ENCODE data around the gene KRTAP1-3.

DNA sequence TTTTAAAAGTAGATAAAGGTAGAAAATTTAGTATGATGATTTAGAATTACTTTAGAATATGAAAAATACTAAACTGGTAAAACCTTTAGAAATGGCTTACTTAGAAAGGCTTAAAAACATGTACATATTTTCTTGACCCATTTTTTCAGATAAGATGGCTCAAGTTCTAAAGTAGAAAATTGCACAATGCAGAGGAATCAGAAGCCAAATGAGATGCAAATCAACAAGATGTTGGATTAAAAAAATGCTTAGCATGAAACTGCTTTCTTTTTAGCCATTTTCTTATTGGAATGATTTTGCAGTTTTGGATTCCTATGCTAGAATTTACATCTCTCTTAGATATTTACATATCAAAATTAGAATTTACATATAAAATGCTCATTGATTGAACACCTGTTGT is 24.2 kb downstream of the KRTAP1-3 start:
- TF ChIP-seq, protein P1, sequence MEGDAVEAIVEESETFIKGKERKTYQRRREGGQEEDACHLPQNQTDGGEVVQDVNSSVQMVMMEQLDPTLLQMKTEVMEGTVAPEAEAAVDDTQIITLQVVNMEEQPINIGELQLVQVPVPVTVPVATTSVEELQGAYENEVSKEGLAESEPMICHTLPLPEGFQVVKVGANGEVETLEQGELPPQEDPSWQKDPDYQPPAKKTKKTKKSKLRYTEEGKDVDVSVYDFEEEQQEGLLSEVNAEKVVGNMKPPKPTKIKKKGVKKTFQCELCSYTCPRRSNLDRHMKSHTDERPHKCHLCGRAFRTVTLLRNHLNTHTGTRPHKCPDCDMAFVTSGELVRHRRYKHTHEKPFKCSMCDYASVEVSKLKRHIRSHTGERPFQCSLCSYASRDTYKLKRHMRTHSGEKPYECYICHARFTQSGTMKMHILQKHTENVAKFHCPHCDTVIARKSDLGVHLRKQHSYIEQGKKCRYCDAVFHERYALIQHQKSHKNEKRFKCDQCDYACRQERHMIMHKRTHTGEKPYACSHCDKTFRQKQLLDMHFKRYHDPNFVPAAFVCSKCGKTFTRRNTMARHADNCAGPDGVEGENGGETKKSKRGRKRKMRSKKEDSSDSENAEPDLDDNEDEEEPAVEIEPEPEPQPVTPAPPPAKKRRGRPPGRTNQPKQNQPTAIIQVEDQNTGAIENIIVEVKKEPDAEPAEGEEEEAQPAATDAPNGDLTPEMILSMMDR (IDR thresholded peaks at IDR 0.05; ENCODE audit: low read depth, low read length) = no peak
- no peak for TF ChIP-seq MYC (IDR thresholded peaks at IDR 0.05; ENCODE audit: low read depth, low read length)
